Right ventricle myocardium inferior (tissue), 1 donor: ENCODE data around the gene PHF21B. TPM values are rescaled to one million over a fixed set of nuclear protein-coding genes. Genes with fewer than 3 reads are reported as not detected.

Experiments used
- ATAC-seq: fragments of 200-7000 bp; cut with Tn5 transposase; one replicate; pipeline ENCODE4 v1.9.1; 2020; ENCODE audit warnings: mild to moderate bottlenecking, moderate library complexity
- DNase-seq: peaks from one replicate; pipeline ENCODE4 v3.0.0; 2021; ENCODE audit errors: missing footprints
- intact Hi-C: fragments of 100-400 bp; cut with DNase I; formaldehyde crosslinking; loops from one replicate; pipeline ENCODE4 v1.11.0; 2022
- total RNA-seq: library from RNA; stranded (reverse); fragmentation: NEBNext Ultra II Directional; extraction: Animal tissue kit (Norgen Biotek cat#: 25700); gene quantifications from one replicate; pipeline ENCODE4 v1.2.1, GENCODE V29; 2021
- donor health status: DM: no; HTN: yes; CAD: no; lungs with severe emphysema.

PHF21B gene
- total RNA-seq, 1 donor from 2014 or later, result not detected

- no peak for ATAC-seq
- no peak for DNase-seq
- intact Hi-C loops, result no loop called here
Measured at GRCh38 chr22:44845796-44846720, 163.7 kb downstream of the PHF21B start.

GRCh38 chr22:44845191-44845590 lies 164.6 kb downstream of the PHF21B start:
- DNase-seq, result no peak
- intact Hi-C loops, result no loop called here
- ATAC-seq, result no peak

GRCh38 chr22:44842417-44842816 lies 167.4 kb downstream of the PHF21B start:
- DNase-seq, result no peak
- ATAC-seq, result no peak
- intact Hi-C loops, result no loop called here

- ATAC-seq, result no peak
- DNase-seq, result no peak
Measured at GRCh38 chr22:44840611-44841322, 169.0 kb downstream of the PHF21B start.

GRCh38 chr22:44839721-44840120 lies 170.1 kb downstream of the PHF21B start:
- intact Hi-C loops, result no loop called here
- ATAC-seq (no peak), DNase-seq (no peak)

More at GRCh38 chr22:44840611-44841322, 169.0 kb downstream of the PHF21B start:
- intact Hi-C loops, result no loop called here

- DNase-seq, result no peak
- intact Hi-C loops, result no loop called here
- no peak for ATAC-seq
Measured at GRCh38 chr22:44839061-44839460, 170.7 kb downstream of the PHF21B start.

GRCh38 chr22:44838316-44839016 lies 171.3 kb downstream of the PHF21B start:
- ATAC-seq, result peak; percentile 72

GRCh38 chr22:44837481-44837880 lies 172.3 kb downstream of the PHF21B start:
- no peak for DNase-seq
- intact Hi-C loops, result no loop called here
- ATAC-seq, result no peak

More at GRCh38 chr22:44838316-44839016, 171.3 kb downstream of the PHF21B start:
- intact Hi-C loops, result no loop called here
- DNase-seq, result no peak

GRCh38 chr22:44834065-44834464 lies 175.7 kb downstream of the PHF21B start:
- ATAC-seq (no peak), DNase-seq (no peak)
- intact Hi-C loops, result no loop called here

- intact Hi-C loops, result no loop called here
- DNase-seq (no peak), ATAC-seq (no peak)
Measured at GRCh38 chr22:44831885-44832284, 177.9 kb downstream of the PHF21B start.

Other genes starting within 250 kb of the PHF21B start
- 15.2 TPM for gene NUP50, start 153.9 kb upstream of the PHF21B start, total RNA-seq
- 22.3 TPM for gene KIAA0930, start 230.9 kb upstream of the PHF21B start, total RNA-seq